ENCODE data around the gene SLC4A5.

- TF ChIP-seq, protein P1, sequence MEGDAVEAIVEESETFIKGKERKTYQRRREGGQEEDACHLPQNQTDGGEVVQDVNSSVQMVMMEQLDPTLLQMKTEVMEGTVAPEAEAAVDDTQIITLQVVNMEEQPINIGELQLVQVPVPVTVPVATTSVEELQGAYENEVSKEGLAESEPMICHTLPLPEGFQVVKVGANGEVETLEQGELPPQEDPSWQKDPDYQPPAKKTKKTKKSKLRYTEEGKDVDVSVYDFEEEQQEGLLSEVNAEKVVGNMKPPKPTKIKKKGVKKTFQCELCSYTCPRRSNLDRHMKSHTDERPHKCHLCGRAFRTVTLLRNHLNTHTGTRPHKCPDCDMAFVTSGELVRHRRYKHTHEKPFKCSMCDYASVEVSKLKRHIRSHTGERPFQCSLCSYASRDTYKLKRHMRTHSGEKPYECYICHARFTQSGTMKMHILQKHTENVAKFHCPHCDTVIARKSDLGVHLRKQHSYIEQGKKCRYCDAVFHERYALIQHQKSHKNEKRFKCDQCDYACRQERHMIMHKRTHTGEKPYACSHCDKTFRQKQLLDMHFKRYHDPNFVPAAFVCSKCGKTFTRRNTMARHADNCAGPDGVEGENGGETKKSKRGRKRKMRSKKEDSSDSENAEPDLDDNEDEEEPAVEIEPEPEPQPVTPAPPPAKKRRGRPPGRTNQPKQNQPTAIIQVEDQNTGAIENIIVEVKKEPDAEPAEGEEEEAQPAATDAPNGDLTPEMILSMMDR (IDR thresholded peaks at IDR 0.05; ENCODE audit: low read depth, low read length): no peak
- no peak for TF ChIP-seq POLR2A (IDR thresholded peaks at IDR 0.05; ENCODE audit: extremely low read depth, insufficient read length)
- TF ChIP-seq, protein P2, sequence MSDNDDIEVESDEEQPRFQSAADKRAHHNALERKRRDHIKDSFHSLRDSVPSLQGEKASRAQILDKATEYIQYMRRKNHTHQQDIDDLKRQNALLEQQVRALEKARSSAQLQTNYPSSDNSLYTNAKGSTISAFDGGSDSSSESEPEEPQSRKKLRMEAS (IDR thresholded peaks at IDR 0.05; ENCODE audit: low read depth, low read length): peak; percentile 63
- TF ChIP-seq MYC (IDR thresholded peaks at IDR 0.05; ENCODE audit: low read depth, low read length): peak; percentile 57
Measured at GRCh38 chr2:74186038-74186437, 157.2 kb downstream of the SLC4A5 start.

Data from NB4 (cell line).